ENCODE data around the gene CPT1B. TPM values are rescaled to one million over a fixed set of nuclear protein-coding genes. Genes with fewer than 3 reads are reported as not detected.

The CPT1B gene
- total RNA-seq, 2 experiments from 2014 or later = 42.9 to 43.7 TPM

DNA sequence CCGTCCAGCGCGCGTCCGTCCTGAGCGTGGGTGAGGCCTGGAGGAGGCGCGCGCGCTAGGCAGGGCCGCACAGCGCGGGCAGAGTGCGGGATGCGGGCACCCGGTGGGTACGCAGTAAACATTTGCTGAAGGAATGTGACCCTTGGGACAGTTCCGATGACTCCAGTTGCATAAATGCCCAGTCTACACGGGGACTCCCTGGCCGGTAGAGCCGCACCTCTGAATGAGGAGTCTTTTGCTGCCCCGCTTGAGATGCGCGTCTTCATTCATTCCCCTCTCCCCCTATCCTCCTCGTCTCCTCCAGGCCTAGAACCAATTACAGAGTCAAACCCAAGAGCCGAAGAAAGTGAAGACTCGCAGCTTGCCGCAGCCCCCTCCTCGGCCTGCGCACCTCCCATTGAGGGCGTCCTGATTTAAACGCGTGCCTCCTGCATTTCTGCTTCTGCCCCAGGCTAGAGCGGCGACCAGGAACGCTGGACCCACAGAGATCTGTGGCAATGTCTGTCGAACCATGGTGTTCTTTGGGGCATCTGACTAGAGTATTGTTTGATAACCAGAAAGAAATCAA lies 5.2 kb upstream of the CPT1B start:
- no peaks in the 10 kb centered on the region for H3K9me3 Mint-ChIP-seq
- TF ChIP-seq CTCF (IDR thresholded peaks at IDR 0.05) = no peak
- no peak for DNase-seq
- no peaks in the 10 kb centered on the region for H3K27me3 Mint-ChIP-seq
- H3K4me3 Mint-ChIP-seq = peak overlapping the region; percentile 92
- ChIA-PET POLR2A (interaction anchor here (1.1 to 2.8 kb wide), 8 partner anchors 10 to 58 kb away, joined by 3 to 14 read pairs (median 4); partner anchors contain the start of genes ARSA and SCO2), CTCF (interaction anchor here (3.0 kb wide), 1 partner anchor 58 kb away, joined by 19 read pairs; the partner anchor contains the start of gene SCO2)
- H3K4me1 Mint-ChIP-seq (ENCODE audit: low read depth) = peaks cover 24% of the 10 kb centered on the region
- ATAC-seq = peak; percentile 4
- H3K36me3 Mint-ChIP-seq (ENCODE audit: low read depth) = peaks cover 25% of the 10 kb centered on the region
- peak overlapping the region; percentile 86 for H3K27ac Mint-ChIP-seq
- intact Hi-C loops (cut with micrococcal nuclease) = loop anchor here (5.0 kb wide), 1 partner anchor 56 kb away; the partner anchor contains the start of gene SCO2

DNA sequence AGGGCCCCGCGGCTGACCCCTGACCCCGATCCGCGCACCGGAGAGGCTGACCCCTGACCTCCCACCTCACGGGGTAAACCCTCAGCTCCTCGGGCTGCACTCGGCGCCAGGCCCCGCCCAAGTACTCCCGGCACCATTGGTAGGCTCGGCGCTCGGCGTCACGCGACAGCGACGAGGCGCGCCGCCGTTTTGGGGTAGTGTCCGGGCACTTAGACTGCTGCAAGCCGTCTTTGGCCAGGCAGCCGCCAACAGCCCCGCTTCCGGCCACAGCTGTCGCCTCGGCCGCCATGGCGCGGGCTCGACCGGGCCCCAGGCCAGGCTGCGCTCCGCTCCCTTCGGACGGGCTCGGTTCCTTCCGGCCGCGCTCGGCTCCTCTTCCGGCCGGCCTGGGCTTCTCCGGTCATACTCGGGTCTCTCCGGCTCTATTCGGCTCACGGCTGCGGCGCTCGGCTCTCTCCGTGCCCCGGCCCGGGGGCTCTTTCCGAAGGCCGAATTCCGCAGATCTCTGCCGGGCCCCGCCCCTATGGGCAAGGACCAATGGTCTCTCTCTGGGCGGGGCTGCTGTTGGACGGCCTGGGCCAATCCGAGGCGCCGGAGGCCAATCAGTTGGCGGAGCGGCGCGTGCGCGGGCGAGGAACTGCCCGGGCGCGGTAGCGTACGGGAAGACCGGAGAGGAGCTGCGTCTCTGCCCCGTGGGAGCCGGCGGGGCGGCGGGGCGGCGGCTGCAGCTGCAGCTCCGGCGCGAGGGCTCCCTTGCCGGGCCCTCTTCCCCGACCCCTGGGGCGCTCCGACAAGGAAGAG lies 4.5 kb upstream of the CPT1B start, which contains the start of gene CHKB:
Gene CHKB (minus strand): TSS at position 357 of the 801 bp plus-strand sequence. CDS start 68 bp downstream, at position 289.
- TF ChIP-seq CTCF (IDR thresholded peaks at IDR 0.05) = no peak
- POLR2A ChIA-PET = interaction anchor here (0.8 to 2.8 kb wide), 13 partner anchors 10 to 59 kb away, joined by 3 to 14 read pairs (median 4); partner anchors contain the start of genes ARSA, SCO2, SYCE3 and TYMP
- Mint-ChIP-seq H3K9me3 (no peaks in the 10 kb centered on the region), H3K36me3 (ENCODE audit: low read depth) (peaks cover 25% of the 10 kb centered on the region), H3K27me3 (no peaks in the 10 kb centered on the region), H3K4me3 (peak within 1 kb of the TSS; percentile 92), H3K27ac (peak within 1 kb of the TSS; percentile 89), H3K4me1 (ENCODE audit: low read depth) (peaks cover 24% of the 10 kb centered on the region)
- ATAC-seq (peak; percentile 97), DNase-seq (peak; percentile 99)
- CTCF ChIA-PET = interaction anchor here (2.6 to 3.0 kb wide), 2 partner anchors 20 to 57 kb away, joined by 14 to 19 read pairs; partner anchors contain the start of genes SCO2 and SYCE3
- intact Hi-C loops (cut with micrococcal nuclease) = loop anchor here (5.0 kb wide), 1 partner anchor 55 kb away; the partner anchor contains the start of gene SCO2

DNA sequence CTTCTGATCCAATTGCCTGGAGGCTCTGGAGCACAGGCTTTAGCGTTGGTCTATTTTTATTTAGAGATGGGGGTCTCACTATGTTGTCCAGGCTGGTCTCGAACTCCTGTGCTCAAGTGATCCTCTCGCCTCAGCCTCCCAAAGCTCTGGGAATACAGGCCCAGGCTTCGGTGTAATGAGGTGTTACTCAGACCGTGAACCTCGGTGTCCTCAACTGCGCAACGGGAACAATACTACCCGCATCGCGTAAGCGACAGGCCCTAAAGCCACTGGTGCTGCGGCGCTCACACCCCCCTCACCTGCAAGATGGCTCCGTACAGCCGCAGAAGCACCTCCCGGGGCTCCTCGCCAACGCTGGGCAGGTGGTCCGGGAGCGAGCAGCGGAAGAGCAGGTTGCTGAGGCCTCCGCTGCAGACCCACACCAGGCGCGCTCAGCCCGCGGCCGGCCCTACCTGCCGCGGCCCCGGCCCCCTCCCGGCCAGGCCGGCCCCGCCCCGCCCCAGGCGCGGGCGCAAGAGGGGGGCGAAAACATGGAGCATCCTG lies 3.8 kb upstream of the CPT1B start:
- peak; percentile 55 for DNase-seq
- ChIA-PET POLR2A (interaction anchor here (0.6 to 2.8 kb wide), 13 partner anchors 9 to 81 kb away, joined by 3 to 14 read pairs (median 4); partner anchors contain the start of genes ARSA, SCO2, SYCE3 and TYMP), CTCF (interaction anchor here (1.4 to 3.0 kb wide), 3 partner anchors 19 to 56 kb away, joined by 4 to 19 read pairs (median 14); partner anchors contain the start of genes SCO2 and SYCE3)
- Mint-ChIP-seq H3K4me1 (ENCODE audit: low read depth) (peaks cover 24% of the 10 kb centered on the region), H3K27ac (peak overlapping the region; percentile 89), H3K27me3 (no peaks in the 10 kb centered on the region), H3K4me3 (peak overlapping the region; percentile 92), H3K9me3 (no peaks in the 10 kb centered on the region), H3K36me3 (ENCODE audit: low read depth) (peaks cover 28% of the 10 kb centered on the region)
- peak; percentile 1 for ATAC-seq
- no peak for TF ChIP-seq CTCF (IDR thresholded peaks at IDR 0.05)
- intact Hi-C loops (cut with micrococcal nuclease) = loop anchor here (5.0 kb wide), 1 partner anchor 55 kb away; the partner anchor contains the start of gene SCO2

DNA sequence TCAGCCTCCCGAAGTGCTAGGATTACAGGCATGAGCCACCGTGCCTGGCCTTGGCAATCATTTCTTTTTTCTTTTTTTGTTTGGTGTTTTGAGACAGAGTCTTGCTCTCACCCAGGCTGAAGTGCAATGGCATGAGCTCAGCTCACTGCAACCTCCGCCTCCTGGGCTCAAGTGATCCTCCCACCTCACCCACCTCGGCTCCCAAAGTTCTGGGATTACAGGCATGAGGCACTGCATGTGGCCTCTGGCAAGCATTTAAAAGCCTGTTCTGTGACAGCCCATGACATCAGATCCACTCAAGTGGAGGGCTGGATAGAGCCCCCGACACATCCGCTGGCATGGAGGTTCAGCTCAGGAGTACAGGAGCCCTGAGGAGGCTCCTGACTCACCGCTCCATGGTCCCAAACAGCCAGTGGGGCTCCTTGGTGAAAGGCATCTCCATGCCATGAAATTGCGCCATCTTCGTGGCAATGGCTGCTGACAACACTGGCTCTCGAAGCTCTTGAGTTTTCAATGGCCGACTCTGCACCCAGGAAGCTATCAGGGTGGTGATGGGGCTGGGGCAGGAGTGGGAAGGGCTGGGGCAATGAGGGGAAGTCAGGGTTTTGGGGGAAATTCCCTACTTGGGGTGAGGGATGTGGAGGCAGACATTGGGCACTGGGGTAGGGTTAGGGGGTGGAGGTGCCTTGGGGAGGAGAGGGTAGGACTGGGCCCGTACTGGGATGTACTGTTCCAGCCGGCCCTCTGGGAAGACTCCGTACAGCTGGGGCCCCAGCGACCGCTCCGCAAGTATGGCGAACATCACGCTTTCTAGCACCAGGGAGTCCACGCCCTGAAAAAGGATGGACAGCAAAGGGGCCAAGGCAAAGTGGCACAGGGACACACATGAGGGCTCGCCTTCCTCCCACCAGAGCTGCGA lies 3.1 kb upstream of the CPT1B start:
- no peak for DNase-seq
- peaks cover 24% of the 10 kb centered on the region for H3K4me1 Mint-ChIP-seq (ENCODE audit: low read depth)
- intact Hi-C loops (cut with micrococcal nuclease) = loop anchor here (5.0 kb wide), 1 partner anchor 54 kb away; the partner anchor contains the start of gene SCO2

More for the DNA sequence above, 3.1 kb upstream of the CPT1B start:
- Mint-ChIP-seq H3K27ac (peak overlapping the region; percentile 86), H3K27me3 (no peaks in the 10 kb centered on the region), H3K4me3 (peak overlapping the region; percentile 92), H3K36me3 (ENCODE audit: low read depth) (peaks cover 28% of the 10 kb centered on the region), H3K9me3 (no peaks in the 10 kb centered on the region)
- ATAC-seq = no peak
- no peak for TF ChIP-seq CTCF (IDR thresholded peaks at IDR 0.05)
- CTCF ChIA-PET = interaction anchor here (1.0 to 3.0 kb wide), 5 partner anchors 18 to 56 kb away, joined by 3 to 19 read pairs (median 4); partner anchors contain the start of genes KLHDC7B, SCO2 and SYCE3
- POLR2A ChIA-PET = interaction anchor here (0.6 to 2.8 kb wide), 8 partner anchors 12 to 80 kb away, joined by 3 to 14 read pairs (median 6); partner anchors contain the start of genes SCO2, SYCE3 and TYMP

Data from activated CD8-positive, alpha-beta T cell treated with anti-CD3 and anti-CD28 coated beads for 36 hours (primary cell).